T47D (cell line): ENCODE results near the gene ALG3.

Experiments used
- DNase-seq, 2 experiments: peaks; one replicate each; pipeline versions ENCODE4 v3.0.0 to v3.0.0-alpha.2; 2011 to 2012; ENCODE audit warnings: low read depth in 1 of 2, low spot score in 1 of 2
- JUND ChIP-seq: IDR thresholded peaks from 2 replicates; pipeline ENCODE4 v1.6.1; 2012; ENCODE audit warnings: low read depth
- in situ Hi-C: cut with HindIII; loops from 2 replicates; pipeline ENCODE4 v1.10.0; 2016; ENCODE audit warnings: low sequenced_read_pairs, low pct_unique_long_range_greater_than_20kb

Gene ALG3

GRCh38 chr3:184192889-184193288, 55.9 kb downstream of the ALG3 start:
- TF ChIP-seq JUND: no peak
- no peak for DNase-seq
- in situ Hi-C loops: no loop called here
